Measurements from ENCODE around the gene CTNNB1.

CTNNB1 gene

DNA sequence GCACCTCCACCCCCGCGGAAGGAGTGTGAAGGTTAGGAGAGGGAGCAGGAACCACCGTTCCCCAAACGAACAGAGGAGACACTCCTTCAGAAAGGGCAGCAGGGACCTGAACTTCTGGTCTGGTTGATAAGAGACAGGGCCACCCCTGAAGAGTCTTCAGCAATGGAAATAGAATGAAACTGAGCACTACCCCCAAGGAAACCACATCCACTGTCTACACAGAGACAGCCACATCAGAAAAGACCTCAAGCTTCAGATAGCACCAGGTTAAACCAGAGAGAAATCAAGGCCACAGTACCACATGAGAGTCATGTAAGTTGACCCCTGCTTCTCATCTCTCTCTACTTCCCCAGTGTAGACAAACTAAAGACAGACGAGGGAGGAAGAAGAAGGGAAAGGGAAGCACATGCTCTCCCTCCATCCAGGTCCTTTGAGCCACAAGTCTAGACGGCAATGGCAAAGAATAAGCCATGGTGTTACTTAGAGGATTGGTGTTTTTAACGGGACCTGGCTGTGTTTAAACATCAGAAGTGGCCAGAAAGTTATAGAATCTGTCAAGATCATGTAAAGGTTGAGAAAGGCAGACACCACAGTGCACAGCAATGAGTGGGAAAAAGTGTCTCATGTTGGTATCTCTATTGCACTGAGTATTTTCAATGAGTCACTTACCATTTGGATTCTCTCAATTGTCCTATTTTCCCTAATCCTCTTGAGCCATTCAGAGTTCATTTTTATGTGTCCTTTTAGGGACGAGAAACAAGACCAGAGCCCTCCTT lies 31.4 kb upstream of the CTNNB1 start (continued):
- TF ChIP-seq, protein P1, sequence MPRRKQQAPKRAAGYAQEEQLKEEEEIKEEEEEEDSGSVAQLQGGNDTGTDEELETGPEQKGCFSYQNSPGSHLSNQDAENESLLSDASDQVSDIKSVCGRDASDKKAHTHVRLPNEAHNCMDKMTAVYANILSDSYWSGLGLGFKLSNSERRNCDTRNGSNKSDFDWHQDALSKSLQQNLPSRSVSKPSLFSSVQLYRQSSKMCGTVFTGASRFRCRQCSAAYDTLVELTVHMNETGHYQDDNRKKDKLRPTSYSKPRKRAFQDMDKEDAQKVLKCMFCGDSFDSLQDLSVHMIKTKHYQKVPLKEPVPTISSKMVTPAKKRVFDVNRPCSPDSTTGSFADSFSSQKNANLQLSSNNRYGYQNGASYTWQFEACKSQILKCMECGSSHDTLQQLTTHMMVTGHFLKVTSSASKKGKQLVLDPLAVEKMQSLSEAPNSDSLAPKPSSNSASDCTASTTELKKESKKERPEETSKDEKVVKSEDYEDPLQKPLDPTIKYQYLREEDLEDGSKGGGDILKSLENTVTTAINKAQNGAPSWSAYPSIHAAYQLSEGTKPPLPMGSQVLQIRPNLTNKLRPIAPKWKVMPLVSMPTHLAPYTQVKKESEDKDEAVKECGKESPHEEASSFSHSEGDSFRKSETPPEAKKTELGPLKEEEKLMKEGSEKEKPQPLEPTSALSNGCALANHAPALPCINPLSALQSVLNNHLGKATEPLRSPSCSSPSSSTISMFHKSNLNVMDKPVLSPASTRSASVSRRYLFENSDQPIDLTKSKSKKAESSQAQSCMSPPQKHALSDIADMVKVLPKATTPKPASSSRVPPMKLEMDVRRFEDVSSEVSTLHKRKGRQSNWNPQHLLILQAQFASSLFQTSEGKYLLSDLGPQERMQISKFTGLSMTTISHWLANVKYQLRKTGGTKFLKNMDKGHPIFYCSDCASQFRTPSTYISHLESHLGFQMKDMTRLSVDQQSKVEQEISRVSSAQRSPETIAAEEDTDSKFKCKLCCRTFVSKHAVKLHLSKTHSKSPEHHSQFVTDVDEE (CRISPR knock-in tag; IDR thresholded peaks at IDR 0.05): no peak
- TF ChIP-seq ARNTL (CRISPR knock-in tag; IDR thresholded peaks at IDR 0.05; ENCODE audit: borderline replicate concordance, low read depth) (no peak), ZNF8 (CRISPR knock-in tag; IDR thresholded peaks at IDR 0.05) (no peak), GLIS3 (CRISPR knock-in tag; IDR thresholded peaks at IDR 0.05) (no peak)
- TF ChIP-seq, protein P2, sequence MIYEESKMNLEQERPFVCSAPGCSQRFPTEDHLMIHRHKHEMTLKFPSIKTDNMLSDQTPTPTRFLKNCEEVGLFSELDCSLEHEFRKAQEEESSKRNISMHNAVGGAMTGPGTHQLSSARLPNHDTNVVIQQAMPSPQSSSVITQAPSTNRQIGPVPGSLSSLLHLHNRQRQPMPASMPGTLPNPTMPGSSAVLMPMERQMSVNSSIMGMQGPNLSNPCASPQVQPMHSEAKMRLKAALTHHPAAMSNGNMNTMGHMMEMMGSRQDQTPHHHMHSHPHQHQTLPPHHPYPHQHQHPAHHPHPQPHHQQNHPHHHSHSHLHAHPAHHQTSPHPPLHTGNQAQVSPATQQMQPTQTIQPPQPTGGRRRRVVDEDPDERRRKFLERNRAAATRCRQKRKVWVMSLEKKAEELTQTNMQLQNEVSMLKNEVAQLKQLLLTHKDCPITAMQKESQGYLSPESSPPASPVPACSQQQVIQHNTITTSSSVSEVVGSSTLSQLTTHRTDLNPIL (CRISPR knock-in tag; IDR thresholded peaks at IDR 0.05; ENCODE audit: low read depth): no peak

DNA sequence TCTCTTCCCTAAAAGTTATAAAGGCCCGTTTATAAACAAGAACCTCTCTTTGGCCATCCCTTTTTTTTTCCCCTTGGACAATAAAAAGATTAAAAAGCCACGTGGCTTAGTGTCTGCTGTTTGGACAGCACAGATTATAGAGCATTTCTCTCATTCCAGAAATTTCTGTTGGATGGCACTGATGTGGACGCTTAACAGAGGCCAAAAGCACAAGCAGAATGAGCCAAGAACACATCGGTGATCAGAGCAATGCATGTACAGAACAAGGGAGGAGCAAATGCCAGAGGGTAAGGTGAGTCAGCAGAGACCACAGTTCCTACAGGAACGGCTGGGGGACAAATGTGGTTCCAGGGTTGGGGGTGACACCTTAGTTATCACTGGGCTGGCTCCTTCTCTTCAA lies 30.3 kb upstream of the CTNNB1 start:
- TF ChIP-seq, protein P3, sequence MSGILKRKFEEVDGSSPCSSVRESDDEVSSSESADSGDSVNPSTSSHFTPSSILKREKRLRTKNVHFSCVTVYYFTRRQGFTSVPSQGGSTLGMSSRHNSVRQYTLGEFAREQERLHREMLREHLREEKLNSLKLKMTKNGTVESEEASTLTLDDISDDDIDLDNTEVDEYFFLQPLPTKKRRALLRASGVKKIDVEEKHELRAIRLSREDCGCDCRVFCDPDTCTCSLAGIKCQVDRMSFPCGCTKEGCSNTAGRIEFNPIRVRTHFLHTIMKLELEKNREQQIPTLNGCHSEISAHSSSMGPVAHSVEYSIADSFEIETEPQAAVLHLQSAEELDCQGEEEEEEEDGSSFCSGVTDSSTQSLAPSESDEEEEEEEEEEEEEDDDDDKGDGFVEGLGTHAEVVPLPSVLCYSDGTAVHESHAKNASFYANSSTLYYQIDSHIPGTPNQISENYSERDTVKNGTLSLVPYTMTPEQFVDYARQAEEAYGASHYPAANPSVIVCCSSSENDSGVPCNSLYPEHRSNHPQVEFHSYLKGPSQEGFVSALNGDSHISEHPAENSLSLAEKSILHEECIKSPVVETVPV (CRISPR knock-in tag; IDR thresholded peaks at IDR 0.05): no peak
- TF ChIP-seq ZFP30 (CRISPR knock-in tag; IDR thresholded peaks at IDR 0.05) (no peak), ZC3H10 (CRISPR knock-in tag; IDR thresholded peaks at IDR 0.05) (no peak), TCF4 (CRISPR knock-in tag; IDR thresholded peaks at IDR 0.05; ENCODE audit: borderline replicate concordance) (no peak), ISL1 (CRISPR knock-in tag; IDR thresholded peaks at IDR 0.05) (peak; percentile 34; the same call in 1 of the 2 replicates), SNAI2 (CRISPR knock-in tag; IDR thresholded peaks at IDR 0.05) (no peak)
- TF ChIP-seq, protein P4, sequence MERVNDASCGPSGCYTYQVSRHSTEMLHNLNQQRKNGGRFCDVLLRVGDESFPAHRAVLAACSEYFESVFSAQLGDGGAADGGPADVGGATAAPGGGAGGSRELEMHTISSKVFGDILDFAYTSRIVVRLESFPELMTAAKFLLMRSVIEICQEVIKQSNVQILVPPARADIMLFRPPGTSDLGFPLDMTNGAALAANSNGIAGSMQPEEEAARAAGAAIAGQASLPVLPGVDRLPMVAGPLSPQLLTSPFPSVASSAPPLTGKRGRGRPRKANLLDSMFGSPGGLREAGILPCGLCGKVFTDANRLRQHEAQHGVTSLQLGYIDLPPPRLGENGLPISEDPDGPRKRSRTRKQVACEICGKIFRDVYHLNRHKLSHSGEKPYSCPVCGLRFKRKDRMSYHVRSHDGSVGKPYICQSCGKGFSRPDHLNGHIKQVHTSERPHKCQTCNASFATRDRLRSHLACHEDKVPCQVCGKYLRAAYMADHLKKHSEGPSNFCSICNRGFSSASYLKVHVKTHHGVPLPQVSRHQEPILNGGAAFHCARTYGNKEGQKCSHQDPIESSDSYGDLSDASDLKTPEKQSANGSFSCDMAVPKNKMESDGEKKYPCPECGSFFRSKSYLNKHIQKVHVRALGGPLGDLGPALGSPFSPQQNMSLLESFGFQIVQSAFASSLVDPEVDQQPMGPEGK (CRISPR knock-in tag; IDR thresholded peaks at IDR 0.05; ENCODE audit: borderline replicate concordance): no peak
- no peak for ATAC-seq

DNA sequence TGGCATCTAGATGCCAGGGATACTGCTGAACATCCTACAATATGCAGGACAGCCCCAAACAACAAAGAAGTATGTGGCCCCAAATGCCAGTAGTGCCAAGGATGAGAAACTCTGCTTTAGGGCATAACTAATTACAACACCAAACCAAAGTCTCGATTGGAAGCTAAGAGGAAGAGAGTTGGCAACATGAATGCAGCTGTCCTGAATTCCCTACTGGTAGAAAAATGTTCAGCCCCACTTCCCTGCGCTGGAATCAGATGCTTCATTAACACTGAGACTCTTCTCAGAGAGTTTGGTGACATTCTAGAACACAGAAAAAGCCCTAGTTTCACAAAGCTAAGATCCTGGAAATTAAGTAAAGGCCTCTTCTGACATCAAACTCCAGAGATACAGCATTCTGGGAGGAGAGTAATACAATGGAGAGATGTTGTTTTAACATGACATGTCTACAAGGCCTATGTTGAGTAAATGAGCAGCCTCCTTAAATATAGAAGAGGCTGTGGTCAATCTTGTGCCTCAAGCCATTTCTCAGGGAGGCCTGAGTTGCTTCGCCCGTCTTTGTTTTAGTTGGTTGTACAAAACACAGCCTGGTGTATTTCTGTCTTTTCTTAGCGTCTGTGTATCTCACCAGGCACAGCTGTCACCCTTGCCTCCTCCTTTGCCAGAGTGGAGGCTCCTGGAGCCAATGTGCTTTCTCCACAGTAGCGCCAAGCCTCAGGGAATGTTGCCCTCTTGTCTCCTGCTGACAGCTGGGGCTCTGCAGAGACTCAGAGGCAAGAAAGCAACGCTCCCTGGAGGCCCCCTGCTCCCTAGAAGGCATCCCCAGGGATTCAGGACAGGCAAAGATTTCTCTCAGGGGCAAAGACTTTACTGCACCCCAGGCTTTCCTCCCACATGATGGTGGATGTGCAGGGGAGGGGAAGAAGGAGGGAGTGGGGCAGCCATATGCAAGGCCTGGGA lies 25.1 kb upstream of the CTNNB1 start:
- TF ChIP-seq SNAI2 (CRISPR knock-in tag; IDR thresholded peaks at IDR 0.05) (no peak), ESRRG (CRISPR knock-in tag; IDR thresholded peaks at IDR 0.05) (no peak), BACH2 (CRISPR knock-in tag; IDR thresholded peaks at IDR 0.05; ENCODE audit: borderline replicate concordance) (no peak), ARNTL (CRISPR knock-in tag; IDR thresholded peaks at IDR 0.05; ENCODE audit: borderline replicate concordance, low read depth) (no peak), ZNF70 (CRISPR knock-in tag; IDR thresholded peaks at IDR 0.05) (no peak)
- TF ChIP-seq, protein P5, sequence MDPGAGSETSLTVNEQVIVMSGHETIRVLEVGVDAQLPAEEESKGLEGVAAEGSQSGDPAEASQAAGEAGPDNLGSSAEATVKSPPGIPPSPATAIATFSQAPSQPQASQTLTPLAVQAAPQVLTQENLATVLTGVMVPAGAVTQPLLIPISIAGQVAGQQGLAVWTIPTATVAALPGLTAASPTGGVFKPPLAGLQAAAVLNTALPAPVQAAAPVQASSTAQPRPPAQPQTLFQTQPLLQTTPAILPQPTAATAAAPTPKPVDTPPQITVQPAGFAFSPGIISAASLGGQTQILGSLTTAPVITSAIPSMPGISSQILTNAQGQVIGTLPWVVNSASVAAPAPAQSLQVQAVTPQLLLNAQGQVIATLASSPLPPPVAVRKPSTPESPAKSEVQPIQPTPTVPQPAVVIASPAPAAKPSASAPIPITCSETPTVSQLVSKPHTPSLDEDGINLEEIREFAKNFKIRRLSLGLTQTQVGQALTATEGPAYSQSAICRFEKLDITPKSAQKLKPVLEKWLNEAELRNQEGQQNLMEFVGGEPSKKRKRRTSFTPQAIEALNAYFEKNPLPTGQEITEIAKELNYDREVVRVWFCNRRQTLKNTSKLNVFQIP (CRISPR knock-in tag; IDR thresholded peaks at IDR 0.05; ENCODE audit: borderline replicate concordance, low read depth): no peak
- ATAC-seq: no peak

DNA sequence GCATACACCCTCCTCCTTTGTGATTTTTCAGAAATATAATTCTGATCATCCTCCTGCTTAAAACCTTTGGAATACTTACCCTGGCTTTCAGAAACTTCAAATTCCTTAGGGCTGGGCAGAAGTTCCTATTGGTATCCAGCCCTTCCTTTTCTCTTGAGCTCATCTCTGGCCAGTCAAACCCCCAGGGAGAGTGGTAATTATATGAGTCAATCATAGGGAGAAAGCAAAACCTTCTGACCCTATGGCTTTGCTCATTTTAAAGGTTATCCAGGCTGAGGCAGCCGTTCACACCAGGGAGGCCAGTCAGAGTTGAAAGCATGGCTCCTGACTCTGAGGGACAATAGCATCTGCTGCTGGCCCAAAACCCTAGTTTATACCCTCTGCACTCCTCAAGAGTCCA lies 23.9 kb upstream of the CTNNB1 start:
- no peak for ATAC-seq
- TF ChIP-seq ZNF8 (CRISPR knock-in tag; IDR thresholded peaks at IDR 0.05) (no peak), RARB (CRISPR knock-in tag; IDR thresholded peaks at IDR 0.05) (no peak), SNAI2 (CRISPR knock-in tag; IDR thresholded peaks at IDR 0.05) (no peak), ESRRG (CRISPR knock-in tag; IDR thresholded peaks at IDR 0.05) (no peak), PPARA (CRISPR knock-in tag; IDR thresholded peaks at IDR 0.05; ENCODE audit: borderline replicate concordance) (no peak), BACH2 (CRISPR knock-in tag; IDR thresholded peaks at IDR 0.05; ENCODE audit: borderline replicate concordance) (no peak), CSDC2 (CRISPR knock-in tag; IDR thresholded peaks at IDR 0.05) (no peak), GLIS3 (CRISPR knock-in tag; IDR thresholded peaks at IDR 0.05) (no peak), ZNF70 (CRISPR knock-in tag; IDR thresholded peaks at IDR 0.05) (no peak), ZC3H10 (CRISPR knock-in tag; IDR thresholded peaks at IDR 0.05) (no peak), TCF4 (CRISPR knock-in tag; IDR thresholded peaks at IDR 0.05; ENCODE audit: borderline replicate concordance) (no peak), ARNTL (CRISPR knock-in tag; IDR thresholded peaks at IDR 0.05; ENCODE audit: borderline replicate concordance, low read depth) (no peak), TOX (CRISPR knock-in tag; IDR thresholded peaks at IDR 0.05; ENCODE audit: borderline replicate concordance) (no peak)
- TF ChIP-seq, protein P2 (CRISPR knock-in tag; IDR thresholded peaks at IDR 0.05; ENCODE audit: low read depth): no peak
- TF ChIP-seq, protein P3 (CRISPR knock-in tag; IDR thresholded peaks at IDR 0.05): no peak

Measured in SK-N-SH treated with all-trans-retinoic acid at 6 μM for 48 hours (cell line).